ENCODE data around the gene CDCA5.

- TF ChIP-seq CTCF (IDR thresholded peaks at IDR 0.05) (no peak), POLR2A (IDR thresholded peaks at IDR 0.05) (no peak)
These were observed 51.6 kb downstream of the CDCA5 start for GRCh38 chr11:65032216-65032615.
